Upper lobe of left lung (tissue), 6 donors: ENCODE results near the gene MGLL. TPM values are rescaled to one million over a fixed set of nuclear protein-coding genes. Genes with fewer than 3 reads are reported as not detected.

Source experiments
- ATAC-seq, 2 donors: fragments of 200-7000 bp; cut with Tn5 transposase; one replicate each; pipeline ENCODE4 v1.9.1; 2022; ENCODE audit warnings: mild to moderate bottlenecking in 2 of 2, moderate library complexity in 2 of 2; ENCODE audit not compliant: low FRiP score in 2 of 2
- DNase-seq, 2 donors: peaks; one replicate each; pipeline ENCODE4 v3.0.0-alpha.2; 2019 to 2020
- H3K27ac ChIP-seq, 4 donors: fragments of 200-600 bp; sonication (generic); one replicate each; pipeline ENCODE4 v1.5.1; 2016 to 2019
- H3K27me3 ChIP-seq, 4 donors: fragments of 200-600 bp; sonication (generic); one replicate each; pipeline ENCODE4 v1.5.1; 2017 to 2019
- H3K36me3 ChIP-seq, 4 donors: fragments of 200-600 bp; sonication (generic); one replicate each; pipeline ENCODE4 v1.5.1; 2016 to 2019
- H3K4me1 ChIP-seq, 4 donors: fragments of 200-600 bp; sonication (generic); one replicate each; pipeline ENCODE4 v1.5.1; 2018 to 2019
- H3K4me3 ChIP-seq, 4 donors: fragments of 200-600 bp; sonication (generic); one replicate each; pipeline ENCODE4 v1.5.1; 2017 to 2019; ENCODE audit warnings: mild to moderate bottlenecking in 2 of 4, moderate library complexity in 1 of 4
- H3K9me3 ChIP-seq, 4 donors: fragments of 200-600 bp; sonication (generic); one replicate each; pipeline ENCODE4 v1.5.1; 2018 to 2019
- CTCF ChIP-seq, 6 experiments: fragments of 450-650 bp in 4 of 6; fragments of 200-600 bp in 2 of 6; sonication (generic) in 2 of 6; IDR thresholded peaks; one replicate each; pipeline ENCODE4 v1.5.1; 2016 to 2019; ENCODE audit warnings: antibody characterized with exemption in 6 of 6
- EP300 ChIP-seq, 4 donors: sonication (generic); formaldehyde crosslinking; IDR thresholded peaks; one replicate each; pipeline ENCODE4 v1.5.1; 2017; ENCODE audit warnings: antibody characterized with exemption in 4 of 4, control low read depth in 2 of 4
- POLR2A ChIP-seq, 4 donors: fragments of 450-650 bp; IDR thresholded peaks; one replicate each; pipeline ENCODE4 v1.5.1; 2016 to 2017; ENCODE audit warnings: antibody characterized with exemption in 4 of 4, mild to moderate bottlenecking in 2 of 4
- POLR2AphosphoS5 ChIP-seq, 2 donors: sonication (generic); formaldehyde crosslinking; IDR thresholded peaks; one replicate each; pipeline ENCODE4 v1.5.1; 2017; ENCODE audit warnings: antibody characterized with exemption in 2 of 2
- whole genome bisulfite sequencing, 2 donors: methylation state at CpG; one replicate each; pipeline ENCODE4 v1.1.5; 2017 to 2018; 5-methylcytosine and 5-hydroxymethylcytosine counted together
- total RNA-seq, 6 donors: library from RNA; depleted of rRNA in 4 of 6; stranded (reverse); fragments of >200 nt in 4 of 6; gene quantifications; one replicate each; pipeline versions ENCODE4 v1.1.0 to v1.2.1, GENCODE V29; 2016 to 2021
- donor health status: DM: no; HTN: no; CAD: no; lungs with moderate emphysema.
- donor health status: DM: no; HTN: yes; CAD: no; lungs with severe emphysema.

The MGLL gene
- total RNA-seq, 6 donors from 2014 or later: 128 to 253 (median 190) TPM

- no peaks in the 10 kb centered on the region for H3K27me3 ChIP-seq
- ATAC-seq (no peak), DNase-seq (peak in 1 of 2 donors; percentile 8)
- peaks cover 0 to 11% (median 5%) of the 10 kb centered on the region in 4 donors for H3K36me3 ChIP-seq
- 71 to 77% methylated on average over 8 to 10 of the region's 10 CpGs for WGBS, 2 donors
- H3K4me1 ChIP-seq: peaks cover 0 to 9% (median 5%) of the 10 kb centered on the region in 4 donors
- no peaks in the 10 kb centered on the region for H3K9me3 ChIP-seq
- no peak overlapping the region for H3K4me3 ChIP-seq
- TF ChIP-seq EP300 (IDR thresholded peaks at IDR 0.05): no peak
- no peak overlapping the region for H3K27ac ChIP-seq
Measured at GRCh38 chr3:127805026-127805753, 17.1 kb downstream of the MGLL start.

GRCh38 chr3:127804141-127804540 is 18.2 kb downstream of the MGLL start:
- no peak for TF ChIP-seq POLR2AphosphoS5 (IDR thresholded peaks at IDR 0.05)
- TF ChIP-seq EP300 (IDR thresholded peaks at IDR 0.05): no peak
- no peak for TF ChIP-seq CTCF (IDR thresholded peaks at IDR 0.05)
- Histone ChIP-seq H3K27me3 (no peaks in the 10 kb centered on the region), H3K27ac (no peak overlapping the region), H3K4me1 (peaks cover 0 to 12% (median 8%) of the 10 kb centered on the region in 4 donors), H3K9me3 (no peaks in the 10 kb centered on the region), H3K36me3 (peaks cover 0 to 10% (median 4%) of the 10 kb centered on the region in 4 donors), H3K4me3 (no peak overlapping the region)
- 88 to 96% methylated on average over 9 of the region's 9 CpGs for WGBS, 2 donors
- no peak for ATAC-seq
- DNase-seq: no peak

GRCh38 chr3:127803619-127804018 is 18.7 kb downstream of the MGLL start:
- DNase-seq: no peak
- TF ChIP-seq EP300 (IDR thresholded peaks at IDR 0.05) (peak in 1 of 4 donors; percentile 72), CTCF (IDR thresholded peaks at IDR 0.05) (no peak), POLR2AphosphoS5 (IDR thresholded peaks at IDR 0.05) (peak in 1 of 2 donors; percentile 57)
- Histone ChIP-seq H3K27me3 (no peaks in the 10 kb centered on the region), H3K4me3 (no peak overlapping the region), H3K27ac (no peak overlapping the region), H3K36me3 (peaks cover 0 to 10% (median 1%) of the 10 kb centered on the region in 4 donors), H3K9me3 (no peaks in the 10 kb centered on the region), H3K4me1 (peaks cover 0 to 12% (median 8%) of the 10 kb centered on the region in 4 donors)
- peak; percentile 40 to 56 for ATAC-seq
- WGBS, 2 donors: 45 to 58% methylated on average over 4 of the region's 4 CpGs

GRCh38 chr3:127802606-127803005 is 19.7 kb downstream of the MGLL start:
- Histone ChIP-seq H3K4me1 (peaks cover 0 to 12% (median 8%) of the 10 kb centered on the region in 4 donors), H3K27me3 (no peaks in the 10 kb centered on the region), H3K4me3 (no peak overlapping the region), H3K27ac (no peak overlapping the region), H3K9me3 (no peaks in the 10 kb centered on the region), H3K36me3 (peaks cover 0 to 15% (median under 1%) of the 10 kb centered on the region in 4 donors)
- 82 to 95% methylated on average over 6 of the region's 6 CpGs for WGBS, 2 donors
- TF ChIP-seq POLR2AphosphoS5 (IDR thresholded peaks at IDR 0.05) (no peak), POLR2A (IDR thresholded peaks at IDR 0.05) (no peak), CTCF (IDR thresholded peaks at IDR 0.05) (no peak), EP300 (IDR thresholded peaks at IDR 0.05) (no peak)
- DNase-seq: no peak
- ATAC-seq: no peak

- ATAC-seq: no peak
- TF ChIP-seq CTCF (IDR thresholded peaks at IDR 0.05): no peak
- TF ChIP-seq EP300 (IDR thresholded peaks at IDR 0.05): no peak
- no peak for TF ChIP-seq POLR2A (IDR thresholded peaks at IDR 0.05)
- TF ChIP-seq POLR2AphosphoS5 (IDR thresholded peaks at IDR 0.05): no peak
- WGBS, 2 donors: 94% methylated on average over 3 of the region's 3 CpGs
Measured at GRCh38 chr3:127801731-127802313, 20.5 kb downstream of the MGLL start.

More at GRCh38 chr3:127801731-127802313, 20.5 kb downstream of the MGLL start:
- Histone ChIP-seq H3K27ac (no peak overlapping the region), H3K4me1 (peaks cover 0 to 14% (median 8%) of the 10 kb centered on the region in 4 donors), H3K4me3 (no peak overlapping the region), H3K36me3 (peaks cover 0 to 17% (median under 1%) of the 10 kb centered on the region in 4 donors), H3K9me3 (no peaks in the 10 kb centered on the region), H3K27me3 (no peaks in the 10 kb centered on the region)
- peak in 1 of 2 donors; percentile 13 for DNase-seq
